NOMO-1 treated with dmso at 0.1 percent for 144 hours (cell line): ENCODE data around the gene FSTL4.

ENCODE experiments used
- DNase-seq: peaks from one replicate; lab custom pipeline; 2025; ENCODE audit not compliant: unreplicated experiment; lab: John Stamatoyannopoulos, UW

FSTL4 gene

DNA sequence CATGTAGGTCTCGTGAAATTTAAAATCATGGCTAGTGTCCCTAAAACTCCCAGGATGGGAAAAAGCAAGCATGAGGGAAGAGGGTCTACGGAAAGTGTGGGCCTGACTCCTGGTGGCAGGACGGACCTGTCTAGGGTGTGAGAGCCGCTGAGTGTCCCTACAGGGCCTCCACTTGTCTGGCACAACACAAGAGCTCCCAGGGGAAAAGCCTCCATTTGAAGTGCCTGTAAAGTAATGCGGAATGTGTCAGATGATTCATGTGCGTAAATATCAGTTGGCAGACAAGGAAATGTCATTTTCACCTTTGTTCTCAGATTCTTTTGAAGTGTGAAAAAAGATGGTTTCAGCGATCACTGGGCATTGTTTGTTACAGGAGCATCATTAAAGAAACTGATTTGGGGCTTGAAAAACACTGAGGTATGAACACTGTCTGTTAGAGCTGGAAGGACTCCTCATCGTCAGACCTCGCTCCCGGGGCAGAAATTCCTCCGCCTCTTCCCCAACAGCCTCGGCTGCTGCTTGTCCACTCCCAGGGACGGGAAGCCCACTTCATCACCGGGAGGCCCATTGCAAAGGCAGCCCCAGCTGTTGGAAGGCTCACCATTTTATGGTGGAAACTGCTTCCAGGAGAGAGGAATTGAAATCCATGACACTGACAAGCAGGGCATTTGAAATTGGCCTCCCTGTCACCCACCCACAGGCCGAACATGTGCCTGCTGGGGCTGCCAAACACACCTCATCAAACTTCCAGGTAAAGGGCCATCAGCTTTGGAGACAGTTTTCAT, 240.8 kb downstream of the FSTL4 start:
- no peak for DNase-seq

DNA sequence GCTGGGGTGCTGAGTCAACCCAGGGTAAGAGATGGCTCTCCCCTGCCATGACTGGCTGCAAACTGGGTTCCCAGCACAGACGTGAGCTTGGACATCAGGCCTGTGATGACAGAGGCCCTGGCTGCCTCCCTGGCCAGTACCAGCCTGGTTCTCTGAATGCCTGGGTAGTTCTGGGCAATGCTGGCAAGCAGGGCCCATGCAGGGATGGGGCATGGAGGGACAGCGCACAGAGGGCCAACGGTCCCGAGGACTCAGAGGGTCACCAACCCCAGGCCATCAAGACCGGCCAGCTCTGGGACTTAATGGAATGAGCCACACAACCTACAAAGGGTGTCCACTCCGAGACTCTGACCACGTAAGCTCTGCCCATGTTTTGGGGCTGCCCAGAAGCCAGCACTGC, 241.4 kb downstream of the FSTL4 start:
- no peak for DNase-seq

DNA sequence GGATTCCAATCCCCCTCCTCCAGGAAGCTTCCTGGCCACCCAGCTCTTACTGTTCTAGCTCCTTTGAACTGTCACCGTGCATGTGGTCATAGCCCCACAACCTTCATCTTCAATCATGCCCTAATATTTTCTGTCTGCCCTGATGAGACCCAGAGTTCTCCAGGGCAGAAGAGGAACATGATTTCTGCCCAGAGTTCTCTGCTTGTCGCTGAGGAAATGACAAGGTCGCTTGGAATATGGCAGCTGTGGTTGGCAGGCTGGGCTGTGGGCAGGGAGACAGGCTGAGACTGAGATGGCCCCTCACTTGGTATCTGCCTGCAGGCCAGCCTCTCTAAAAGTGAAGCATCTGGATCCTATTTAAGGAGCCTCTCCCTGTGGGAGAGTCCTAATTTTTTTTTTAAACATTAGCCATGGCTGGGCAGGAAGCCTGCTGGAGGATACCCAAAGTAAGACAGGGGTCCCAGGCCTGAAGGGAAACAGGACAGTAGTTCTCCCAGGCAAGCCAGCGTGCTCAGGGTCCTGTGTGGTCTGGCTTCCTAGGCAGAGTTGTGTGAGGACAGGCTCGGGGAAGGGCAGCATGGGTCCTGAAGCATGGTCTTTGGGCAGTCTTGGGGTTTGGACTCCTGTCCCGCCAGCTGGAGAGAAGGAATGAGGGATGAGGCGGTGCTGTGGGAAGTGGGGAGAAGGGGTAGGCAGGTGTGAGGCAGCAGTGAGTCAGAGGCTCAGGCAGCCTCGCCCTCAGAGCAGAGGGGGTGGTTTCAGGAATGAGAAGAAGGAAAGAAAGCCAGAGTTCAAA, 242.1 kb downstream of the FSTL4 start:
- DNase-seq: no peak

DNA sequence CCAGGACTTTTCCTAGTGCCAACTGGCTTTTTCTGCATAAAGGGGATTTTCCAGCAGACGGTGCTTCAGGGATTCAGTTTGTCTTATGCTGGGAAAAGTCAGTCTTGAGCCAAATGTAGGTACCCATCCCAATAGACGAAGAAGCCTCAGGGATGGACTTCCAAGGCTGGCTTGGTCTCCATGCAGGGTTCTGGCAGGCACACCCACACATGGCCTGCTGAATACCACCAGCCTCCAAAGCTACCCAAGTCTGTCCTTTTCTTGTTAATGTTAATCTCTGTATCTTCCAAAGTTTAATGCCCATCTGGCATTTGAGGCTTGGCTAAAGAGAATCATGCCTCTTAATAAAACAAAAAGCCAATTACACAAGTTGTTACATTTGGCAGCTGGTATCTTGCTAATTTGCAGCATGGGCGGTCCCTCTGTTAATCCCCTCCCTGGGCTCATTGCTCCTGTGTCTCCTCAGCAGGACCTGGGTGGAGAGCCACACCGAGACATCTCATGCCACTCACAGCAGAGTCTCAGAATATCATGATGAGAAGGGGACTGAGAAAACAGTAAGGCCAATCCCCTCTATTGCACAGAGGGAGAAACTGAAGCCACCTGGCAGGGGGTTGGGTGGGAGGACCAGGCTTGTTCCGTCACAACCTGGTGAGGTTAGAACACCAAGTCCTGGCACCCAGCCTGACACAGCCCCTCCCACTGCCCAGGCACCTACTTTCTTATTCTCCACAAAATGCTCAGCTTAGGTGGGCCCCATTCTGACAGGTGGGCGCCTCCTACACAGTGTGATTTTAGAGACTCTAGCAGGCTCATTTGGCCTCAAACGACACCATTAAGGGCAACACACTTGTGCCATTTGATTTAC, 243.2 kb downstream of the FSTL4 start:
- no peak for DNase-seq

DNA sequence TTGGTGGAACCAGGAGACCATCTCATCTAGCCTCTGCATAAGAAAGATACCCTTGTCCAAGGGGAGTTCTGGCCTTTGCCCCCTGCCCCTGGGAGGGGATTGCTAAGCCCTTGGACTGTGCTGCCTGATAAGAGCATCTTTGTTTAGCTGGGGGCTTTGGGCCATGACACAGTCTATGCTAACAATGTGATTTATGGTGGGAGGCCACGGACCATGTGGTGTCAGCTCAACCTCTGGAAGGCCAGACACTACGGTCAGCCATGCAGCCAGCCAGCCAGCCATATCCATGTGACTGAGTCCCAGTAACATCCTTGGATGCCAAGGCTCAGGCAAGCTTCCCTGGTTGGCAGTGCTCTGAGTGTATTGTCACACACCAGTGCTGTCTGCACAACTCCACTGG, 244.4 kb downstream of the FSTL4 start:
- DNase-seq: no peak

DNA sequence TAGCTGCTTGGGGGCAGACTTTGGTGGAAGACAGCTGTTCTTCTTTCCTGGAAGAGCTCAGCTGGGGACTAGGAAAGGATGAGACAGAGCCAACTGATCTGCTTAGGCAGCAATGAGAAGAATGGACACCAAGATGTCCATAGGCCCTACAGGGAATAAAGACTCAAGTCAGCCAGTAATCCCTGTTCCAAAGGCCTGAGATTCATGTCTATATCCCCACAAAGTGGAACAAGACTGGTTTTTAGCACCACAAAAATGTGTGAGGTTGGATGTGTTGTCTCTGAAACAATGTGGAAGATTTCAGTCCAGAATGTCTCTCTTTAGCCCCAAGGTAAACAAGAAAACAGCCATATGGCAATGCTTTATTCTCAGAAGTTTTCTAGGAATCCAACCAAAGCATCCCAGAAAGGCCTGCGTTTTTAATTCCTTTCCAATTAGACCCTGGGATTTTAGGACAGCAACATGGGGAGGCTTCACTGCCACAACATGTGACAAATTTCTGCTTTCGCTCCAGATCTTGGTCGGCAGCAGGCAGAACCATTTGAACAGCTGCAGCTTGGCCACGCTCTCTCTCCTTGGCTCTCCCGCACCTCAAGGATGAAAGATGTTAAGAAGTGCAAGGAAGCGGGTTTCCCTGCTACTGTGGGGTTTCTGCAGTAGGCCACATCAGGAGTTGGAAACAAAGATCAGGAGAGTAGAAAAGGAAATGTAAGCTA, 245.1 kb downstream of the FSTL4 start:
- no peak for DNase-seq

DNA sequence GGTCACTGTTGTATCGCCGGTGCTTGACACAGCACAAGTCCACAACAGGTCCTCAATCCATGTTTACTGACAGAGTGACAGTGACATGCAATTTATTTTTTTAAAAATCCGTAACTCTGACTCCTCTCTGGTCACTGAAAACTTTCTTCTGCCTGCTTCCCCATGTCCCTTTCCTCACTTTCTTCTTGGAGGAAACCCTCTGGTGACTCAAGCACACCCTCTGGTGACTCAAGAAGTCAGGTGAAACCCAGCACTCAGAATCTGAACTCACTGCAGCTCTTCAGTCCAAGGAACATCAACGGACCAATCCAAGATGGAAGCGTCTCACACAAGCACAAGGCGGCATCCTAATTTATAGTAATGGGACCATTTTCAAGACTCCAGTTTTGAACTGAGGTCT, 245.9 kb downstream of the FSTL4 start:
- DNase-seq: no peak

GRCh38 chr5:133365738-133366137, 246.6 kb downstream of the FSTL4 start:
- no peak for DNase-seq

- no peak for DNase-seq
These were observed 247.2 kb downstream of the FSTL4 start for GRCh38 chr5:133364936-133365707.

- DNase-seq: no peak
These were observed 248.3 kb downstream of the FSTL4 start for GRCh38 chr5:133363807-133364587.

GRCh38 chr5:133362438-133362837, 249.9 kb downstream of the FSTL4 start:
- no peak for DNase-seq

DNA sequence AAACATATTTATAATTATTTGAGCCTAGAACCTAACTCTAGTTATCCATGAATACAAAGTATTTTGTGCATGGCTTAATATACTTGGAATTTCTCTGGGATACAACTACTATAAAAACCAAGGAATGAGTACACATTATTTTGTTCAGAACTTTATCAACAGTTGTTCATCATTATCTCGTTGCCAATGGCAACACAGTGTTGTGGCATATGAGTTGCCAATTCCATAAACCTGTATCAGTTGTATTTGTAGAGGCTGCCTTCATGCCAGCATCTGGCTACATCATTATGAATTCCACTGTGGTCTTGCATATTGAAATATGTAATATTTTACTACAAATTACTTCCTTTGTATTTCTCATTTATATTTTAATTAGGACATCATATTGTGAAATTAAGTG, 250.4 kb downstream of the FSTL4 start:
- DNase-seq: no peak

- DNase-seq: no peak
These were observed 251.5 kb downstream of the FSTL4 start for GRCh38 chr5:133360693-133361472.

GRCh38 chr5:133359861-133360260, 252.5 kb downstream of the FSTL4 start:
- no peak for DNase-seq

DNA sequence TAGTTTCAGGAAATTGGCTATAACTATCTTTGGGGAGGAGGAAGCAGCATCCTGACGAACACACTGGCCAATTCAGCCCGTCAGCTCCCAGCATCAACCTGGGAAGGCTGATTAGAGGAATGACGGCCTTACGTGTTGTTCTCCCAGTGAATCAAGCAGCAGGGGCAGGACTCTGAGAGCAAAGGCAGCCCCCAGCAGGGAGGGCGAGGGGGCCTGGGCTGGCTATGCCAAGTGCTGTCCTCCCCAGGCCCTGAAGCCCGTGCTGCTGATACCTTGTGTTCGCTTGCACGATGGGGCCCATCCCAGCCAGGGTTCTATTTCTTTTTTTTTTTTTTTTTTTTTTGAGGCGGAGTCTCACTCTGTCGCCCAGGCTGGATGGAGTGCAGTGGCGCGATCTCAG, 254.1 kb downstream of the FSTL4 start:
- DNase-seq: no peak

DNA sequence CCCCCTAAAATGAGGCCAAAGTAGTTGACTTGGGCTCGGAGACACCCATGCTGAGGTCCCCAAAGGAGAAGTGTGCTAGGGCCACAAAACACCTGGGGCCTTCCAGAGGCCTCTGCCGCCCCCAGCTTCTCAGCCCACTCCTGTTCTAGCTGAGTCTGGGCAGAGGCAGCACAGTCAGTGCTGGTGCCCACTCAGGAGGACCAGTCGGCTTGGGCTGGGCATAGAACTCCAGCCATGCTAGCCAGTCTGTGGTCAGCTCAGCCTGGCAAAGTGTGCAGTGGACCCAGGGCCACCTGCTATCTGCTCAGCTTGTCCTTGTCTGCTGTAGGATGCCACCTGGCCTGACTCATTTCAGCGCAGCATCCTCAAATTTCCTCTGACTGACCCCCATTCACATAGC, 254.6 kb downstream of the FSTL4 start:
- DNase-seq: no peak

GRCh38 chr5:133356984-133357421, 255.3 kb downstream of the FSTL4 start:
- DNase-seq: no peak

- DNase-seq: no peak
These were observed 255.9 kb downstream of the FSTL4 start for GRCh38 chr5:133356396-133356983.
